Right atrium auricular region (tissue), 2 donors: ENCODE results near the gene TNNT3. TPM values are rescaled to one million over a fixed set of nuclear protein-coding genes. Genes with fewer than 3 reads are reported as not detected.

Experiments
- DNase-seq: peaks from one replicate; pipeline ENCODE4 v3.0.0-alpha.2; 2019; ENCODE audit warnings: low spot score
- H3K27ac ChIP-seq, 2 donors: fragments of 200-600 bp; sonication (generic); 1 replicate in 1 of 2; 2 replicates in 1 of 2; pipeline ENCODE4 v1.5.1; 2016 to 2019
- H3K27me3 ChIP-seq, 2 donors: fragments of 200-600 bp; sonication (generic); one replicate each; pipeline versions ENCODE4 v1.5.1 to v1.6.0; 2017 to 2019
- H3K36me3 ChIP-seq: fragments of 200-600 bp; sonication (generic); one replicate; pipeline ENCODE4 v1.5.1; 2016
- H3K4me1 ChIP-seq, 2 donors: fragments of 200-600 bp; sonication (generic); one replicate each; pipeline versions ENCODE4 v1.5.1 to v1.6.0; 2017 to 2019
- H3K4me3 ChIP-seq, 2 donors: fragments of 200-600 bp; sonication (generic); 1 replicate in 1 of 2; 2 replicates in 1 of 2; pipeline ENCODE4 v1.5.1; 2017 to 2019; ENCODE audit warnings: mild to moderate bottlenecking in 1 of 2, moderate library complexity in 1 of 2
- H3K9me3 ChIP-seq, 2 donors: fragments of 200-600 bp; sonication (generic); one replicate each; pipeline ENCODE4 v1.5.1; 2019
- CTCF ChIP-seq, 2 donors: fragments of 200-600 bp; sonication (generic); IDR thresholded peaks; one replicate each; pipeline ENCODE4 v1.5.1; 2019; ENCODE audit warnings: antibody characterized with exemption in 2 of 2
- total RNA-seq, 2 donors: library from RNA; depleted of rRNA; stranded (reverse); fragments of >200 nt; gene quantifications; one replicate each; pipeline ENCODE4 v1.1.0, GENCODE V29; 2016

TNNT3 gene
- total RNA-seq, 2 donors from 2014 or later, result 12.8 to 16.4 TPM

DNA sequence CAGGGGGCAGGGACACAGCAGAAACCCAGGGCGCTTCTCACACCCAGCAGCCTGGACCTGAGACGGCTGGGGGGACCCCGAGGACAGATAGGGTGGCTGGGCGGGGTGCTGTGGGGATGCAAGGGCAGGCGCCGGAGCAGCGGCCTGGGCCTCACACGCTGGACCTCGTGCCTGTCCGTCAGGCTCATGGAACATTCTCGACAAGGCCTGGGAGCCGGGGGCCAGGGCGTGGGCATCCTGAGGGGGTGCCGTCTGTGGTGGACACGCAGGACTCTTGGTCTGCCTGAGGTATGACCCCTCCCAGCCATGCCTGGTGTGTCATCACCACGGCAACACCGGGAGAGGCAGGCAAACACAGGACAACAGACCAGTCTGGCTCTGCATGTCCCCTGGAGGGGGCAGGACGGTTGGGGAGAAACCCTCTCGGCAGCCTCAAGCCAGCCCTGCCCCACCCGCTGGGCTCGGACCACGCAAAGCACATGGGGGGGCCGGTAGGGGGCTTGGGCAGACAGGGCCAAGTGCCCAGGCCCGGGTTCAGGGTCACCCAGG lies 49.0 kb downstream of the TNNT3 start:
- Histone ChIP-seq H3K9me3 (no peaks in the 10 kb centered on the region), H3K36me3 (no peaks in the 10 kb centered on the region), H3K4me1 (no peaks in the 10 kb centered on the region), H3K27me3 (no peaks in the 10 kb centered on the region), H3K27ac (peak overlapping the region in 1 of 2 donors; percentile 53), H3K4me3 (no peak overlapping the region)
- DNase-seq, result peak; percentile 53
- no peak for TF ChIP-seq CTCF (IDR thresholded peaks at IDR 0.05)

DNA sequence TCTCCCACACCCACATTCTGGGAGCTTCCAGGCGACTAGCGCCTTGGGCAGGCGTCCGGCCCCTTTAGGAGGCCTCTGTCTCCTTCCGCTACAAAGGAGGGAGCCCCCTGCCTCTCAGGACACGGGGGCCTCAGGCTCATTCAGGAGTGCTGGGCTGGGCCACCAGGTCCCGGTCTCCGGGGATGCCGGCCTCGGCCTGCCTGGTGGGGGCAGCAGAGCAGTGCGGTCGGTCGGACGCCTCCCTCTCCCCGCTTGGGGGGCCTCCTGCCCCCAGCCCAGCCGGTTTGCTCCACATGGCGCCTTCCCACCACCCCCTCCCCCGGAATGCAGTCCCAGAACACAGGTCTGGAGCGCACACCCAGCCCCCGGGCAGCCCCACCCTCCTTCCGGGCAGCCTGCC lies 49.5 kb downstream of the TNNT3 start:
- TF ChIP-seq CTCF (IDR thresholded peaks at IDR 0.05), result no peak
- no peaks in the 10 kb centered on the region for H3K4me1 ChIP-seq
- no peaks in the 10 kb centered on the region for H3K27me3 ChIP-seq
- no peaks in the 10 kb centered on the region for H3K36me3 ChIP-seq
- no peak overlapping the region for H3K27ac ChIP-seq
- no peak for DNase-seq
- H3K4me3 ChIP-seq, result no peak overlapping the region
- no peaks in the 10 kb centered on the region for H3K9me3 ChIP-seq

DNA sequence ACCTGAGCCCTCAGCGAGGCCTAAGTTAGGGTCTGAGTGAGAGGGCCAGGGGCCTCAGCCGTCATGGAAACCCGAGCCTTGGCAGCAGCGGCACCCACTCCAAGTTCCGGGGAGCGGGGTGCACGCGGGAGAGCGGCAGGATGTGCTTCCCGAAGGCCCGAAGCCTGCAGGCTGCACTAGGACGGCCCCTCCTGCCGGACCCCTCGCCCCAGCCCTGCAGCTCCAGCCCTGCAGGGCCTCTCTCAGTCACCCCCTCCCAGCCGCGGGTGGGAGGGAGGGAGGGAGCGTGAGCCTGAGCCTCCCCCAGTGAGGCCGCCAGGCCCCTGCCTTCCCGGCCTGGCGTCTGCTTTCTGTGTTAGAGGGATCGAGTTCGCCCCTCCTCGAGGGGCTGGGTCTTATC lies 50.3 kb downstream of the TNNT3 start:
- Histone ChIP-seq H3K36me3 (no peaks in the 10 kb centered on the region), H3K27ac (no peak overlapping the region), H3K9me3 (no peaks in the 10 kb centered on the region), H3K4me1 (no peaks in the 10 kb centered on the region), H3K4me3 (no peak overlapping the region), H3K27me3 (no peaks in the 10 kb centered on the region)
- no peak for DNase-seq
- TF ChIP-seq CTCF (IDR thresholded peaks at IDR 0.05), result no peak

DNA sequence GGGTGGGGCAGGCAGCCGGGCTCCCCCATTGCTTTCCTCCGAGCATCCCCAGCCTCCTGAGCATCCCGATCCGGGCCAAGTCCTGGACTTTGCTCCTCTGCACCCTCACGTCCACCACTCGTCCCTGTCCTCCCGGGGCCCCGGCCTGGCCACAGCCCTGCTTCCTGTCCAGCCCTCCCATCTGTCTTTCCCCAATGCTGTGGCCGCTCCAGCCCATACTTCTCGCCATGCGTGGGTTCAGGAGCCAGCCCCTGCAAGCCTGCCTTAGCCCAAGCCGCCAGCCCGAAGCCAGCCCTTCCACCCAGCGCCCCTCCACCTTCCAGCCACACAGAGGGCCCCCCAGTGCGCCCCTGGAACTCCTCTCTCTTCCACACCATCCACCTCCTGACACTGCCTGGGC lies 51.5 kb downstream of the TNNT3 start:
- Histone ChIP-seq H3K4me1 (no peaks in the 10 kb centered on the region), H3K27me3 (no peaks in the 10 kb centered on the region), H3K36me3 (no peaks in the 10 kb centered on the region), H3K9me3 (no peaks in the 10 kb centered on the region), H3K27ac (no peak overlapping the region), H3K4me3 (no peak overlapping the region)
- peak; percentile 21 for DNase-seq
- TF ChIP-seq CTCF (IDR thresholded peaks at IDR 0.05), result no peak

DNA sequence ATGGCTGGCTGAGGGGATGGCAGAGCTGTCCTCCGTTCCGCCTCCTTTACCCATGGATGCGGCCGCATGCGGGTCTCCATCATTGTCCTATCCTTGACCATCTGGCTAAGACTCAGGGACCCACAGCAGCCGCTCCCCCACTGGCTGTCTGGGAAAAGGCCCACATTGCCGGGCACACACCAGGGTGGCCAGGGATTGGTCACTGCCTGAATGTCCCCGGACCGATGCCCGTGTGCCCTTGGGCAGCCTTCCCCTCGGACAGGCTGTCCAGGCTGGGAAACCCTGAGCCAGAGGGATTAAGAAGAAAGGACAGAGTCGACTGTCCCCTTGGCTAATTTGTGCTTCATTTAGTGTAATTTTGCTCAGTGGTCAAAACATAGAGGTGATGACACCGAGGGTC lies 55.7 kb downstream of the TNNT3 start:
- Histone ChIP-seq H3K9me3 (no peaks in the 10 kb centered on the region), H3K27ac (no peak overlapping the region), H3K4me3 (no peak overlapping the region), H3K27me3 (no peaks in the 10 kb centered on the region), H3K36me3 (no peaks in the 10 kb centered on the region), H3K4me1 (no peaks in the 10 kb centered on the region)
- no peak for DNase-seq
- no peak for TF ChIP-seq CTCF (IDR thresholded peaks at IDR 0.05)
